ENCODE measurements around the gene INPP5D.

- TF ChIP-seq POLR2AphosphoS5 (IDR thresholded peaks at IDR 0.05; ENCODE audit: low read depth, low read length) (no peak), POLR2A (IDR thresholded peaks at IDR 0.05; ENCODE audit: low read depth, low read length) (no peak), TAF1 (IDR thresholded peaks at IDR 0.05; ENCODE audit: borderline replicate concordance, low read depth, low read length) (no peak)
These were observed 70.4 kb downstream of the INPP5D start for GRCh38 chr2:233130481-233131020.
